H1 (cell line): ENCODE measurements around the gene OTUD4.

Experiments used
- CEBPB ChIP-seq: IDR thresholded peaks from 2 replicates; pipeline ENCODE4 v1.6.1; 2012; ENCODE audit warnings: low read depth, low read length
- EZH2 ChIP-seq: fragments of 200-600 bp; sonication (generic); IDR thresholded peaks from 2 replicates; pipeline ENCODE4 v1.7.1; 2012; ENCODE audit warnings: low read depth, mild to moderate bottlenecking, moderate library complexity, low read length, inconsistent platforms; ENCODE audit not compliant: severe bottlenecking
- JUN ChIP-seq: IDR thresholded peaks from 2 replicates; pipeline ENCODE4 v1.6.1; 2011; ENCODE audit warnings: low read depth, mild to moderate bottlenecking, improper control_type of control experiment, low read length
- NRF1 ChIP-seq: IDR thresholded peaks from 2 replicates; pipeline ENCODE4 v1.6.1; 2011; ENCODE audit warnings: mild to moderate bottlenecking, low read depth, low read length, improper control_type of control experiment
- POLR2A ChIP-seq, 2 experiments: IDR thresholded peaks; 1 replicate in 1 of 2; 2 replicates in 1 of 2; pipeline ENCODE4 v1.6.1; 2011; ENCODE audit warnings: low read depth in 2 of 2, low read length in 2 of 2, mild to moderate bottlenecking in 2 of 2; ENCODE audit errors: control extremely low read depth in 1 of 2
- SP2 ChIP-seq: IDR thresholded peaks from 2 replicates; pipeline ENCODE4 v1.6.1; 2012; ENCODE audit warnings: mild to moderate bottlenecking, low read length, inconsistent platforms
- YY1 ChIP-seq: IDR thresholded peaks from 2 replicates; pipeline ENCODE4 v1.6.1; 2011; ENCODE audit warnings: low read depth, mild to moderate bottlenecking, low read length
- ZNF274 ChIP-seq: IDR thresholded peaks from 2 replicates; pipeline ENCODE4 v1.7.0; 2012; ENCODE audit warnings: low read length, borderline replicate concordance; ENCODE audit errors: extremely low read depth
- TF ChIP-seq, protein P1 (sequence below), 3 experiments: IDR thresholded peaks; 1 replicate in 2 of 3; 2 replicates in 1 of 3; pipeline versions ENCODE4 v1.5.1 to v1.6.1; 2011; ENCODE audit warnings: low read length in 3 of 3, mild to moderate bottlenecking in 3 of 3, inconsistent platforms in 2 of 3, low read depth in 1 of 3, moderate library complexity in 1 of 3; ENCODE audit not compliant: insufficient read depth in 1 of 3; ENCODE audit errors: control extremely low read depth in 1 of 3
- TF ChIP-seq, protein P2 (sequence below): IDR thresholded peaks from 2 replicates; pipeline ENCODE4 v1.6.1; 2012; ENCODE audit warnings: inconsistent platforms
- TF ChIP-seq, protein P3 (sequence below): IDR thresholded peaks from 2 replicates; pipeline ENCODE4 v1.6.1; 2011; ENCODE audit warnings: low read depth, mild to moderate bottlenecking, low read length; ENCODE audit not compliant: insufficient read depth
- TF ChIP-seq, protein P4 (sequence below): IDR thresholded peaks from 2 replicates; pipeline ENCODE4 v1.6.1; 2012; ENCODE audit warnings: inconsistent platforms

DNA sequence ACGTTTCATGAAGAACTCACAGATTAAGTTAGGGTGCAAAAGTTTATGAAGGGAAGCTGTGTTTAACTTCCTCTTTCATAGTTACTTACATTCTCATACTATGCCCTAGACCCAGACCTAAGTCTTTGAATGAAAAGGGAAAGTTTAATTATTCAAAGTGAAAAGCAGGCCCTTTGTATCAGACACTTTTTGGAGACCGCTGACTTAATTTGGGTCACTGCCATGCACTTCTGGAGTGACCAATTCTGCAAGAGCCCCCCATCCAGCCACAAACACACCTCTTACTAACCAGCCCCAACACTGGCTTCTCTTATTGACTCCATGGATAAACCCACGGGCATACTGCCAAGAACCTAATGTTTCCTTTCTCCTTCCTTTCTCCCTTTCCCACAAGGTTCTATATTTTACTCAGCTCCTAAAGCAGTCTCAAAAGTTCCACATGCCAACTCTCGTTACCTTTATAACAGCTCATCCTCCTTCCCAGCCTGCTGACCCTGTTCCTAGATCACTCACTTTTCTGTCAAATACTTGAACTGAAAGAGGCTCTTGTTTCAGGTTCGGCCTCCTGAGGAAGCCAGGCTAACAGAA, 47.8 kb downstream of the OTUD4 start:
- TF ChIP-seq, protein P1, sequence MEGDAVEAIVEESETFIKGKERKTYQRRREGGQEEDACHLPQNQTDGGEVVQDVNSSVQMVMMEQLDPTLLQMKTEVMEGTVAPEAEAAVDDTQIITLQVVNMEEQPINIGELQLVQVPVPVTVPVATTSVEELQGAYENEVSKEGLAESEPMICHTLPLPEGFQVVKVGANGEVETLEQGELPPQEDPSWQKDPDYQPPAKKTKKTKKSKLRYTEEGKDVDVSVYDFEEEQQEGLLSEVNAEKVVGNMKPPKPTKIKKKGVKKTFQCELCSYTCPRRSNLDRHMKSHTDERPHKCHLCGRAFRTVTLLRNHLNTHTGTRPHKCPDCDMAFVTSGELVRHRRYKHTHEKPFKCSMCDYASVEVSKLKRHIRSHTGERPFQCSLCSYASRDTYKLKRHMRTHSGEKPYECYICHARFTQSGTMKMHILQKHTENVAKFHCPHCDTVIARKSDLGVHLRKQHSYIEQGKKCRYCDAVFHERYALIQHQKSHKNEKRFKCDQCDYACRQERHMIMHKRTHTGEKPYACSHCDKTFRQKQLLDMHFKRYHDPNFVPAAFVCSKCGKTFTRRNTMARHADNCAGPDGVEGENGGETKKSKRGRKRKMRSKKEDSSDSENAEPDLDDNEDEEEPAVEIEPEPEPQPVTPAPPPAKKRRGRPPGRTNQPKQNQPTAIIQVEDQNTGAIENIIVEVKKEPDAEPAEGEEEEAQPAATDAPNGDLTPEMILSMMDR (IDR thresholded peaks at IDR 0.05; ENCODE audit: control extremely low read depth in 1 of 3, insufficient read depth in 1 of 3, low read depth in 1 of 3, low read length in 3 of 3) = no peak
- TF ChIP-seq SP2 = no peak
- TF ChIP-seq, protein P2, sequence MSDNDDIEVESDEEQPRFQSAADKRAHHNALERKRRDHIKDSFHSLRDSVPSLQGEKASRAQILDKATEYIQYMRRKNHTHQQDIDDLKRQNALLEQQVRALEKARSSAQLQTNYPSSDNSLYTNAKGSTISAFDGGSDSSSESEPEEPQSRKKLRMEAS = no peak
- TF ChIP-seq, protein P3, sequence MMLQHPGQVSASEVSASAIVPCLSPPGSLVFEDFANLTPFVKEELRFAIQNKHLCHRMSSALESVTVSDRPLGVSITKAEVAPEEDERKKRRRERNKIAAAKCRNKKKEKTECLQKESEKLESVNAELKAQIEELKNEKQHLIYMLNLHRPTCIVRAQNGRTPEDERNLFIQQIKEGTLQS = no peak
- no peak for TF ChIP-seq NRF1
- TF ChIP-seq, protein P4, sequence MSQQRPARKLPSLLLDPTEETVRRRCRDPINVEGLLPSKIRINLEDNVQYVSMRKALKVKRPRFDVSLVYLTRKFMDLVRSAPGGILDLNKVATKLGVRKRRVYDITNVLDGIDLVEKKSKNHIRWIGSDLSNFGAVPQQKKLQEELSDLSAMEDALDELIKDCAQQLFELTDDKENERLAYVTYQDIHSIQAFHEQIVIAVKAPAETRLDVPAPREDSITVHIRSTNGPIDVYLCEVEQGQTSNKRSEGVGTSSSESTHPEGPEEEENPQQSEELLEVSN = no peak
- TF ChIP-seq POLR2A (IDR thresholded peaks at IDR 0.05; ENCODE audit: control extremely low read depth in 1 of 2, low read depth in 2 of 2, low read length in 2 of 2) = no peak
- no peak for TF ChIP-seq JUN
- no peak for TF ChIP-seq CEBPB
- no peak for TF ChIP-seq ZNF274
- TF ChIP-seq EZH2 = no peak
- no peak for TF ChIP-seq YY1
